Fibroblast of pulmonary artery (primary cell): ENCODE results near the gene CLIC3.
A peak's percentile ranks its signal among the peaks of the same experiment; 100 is the strongest.

Experiments
- DNase-seq: peaks from one replicate; pipeline ENCODE4 v3.0.0-alpha.2; 2010; ENCODE audit warnings: low read depth
- H3K4me3 ChIP-seq: replicated peaks from 2 replicates; pipeline ENCODE4 v1.5.1; 2011; ENCODE audit warnings: low read depth, mild to moderate bottlenecking, control low read depth, low read length, moderate library complexity
- CTCF ChIP-seq: IDR thresholded peaks from 2 replicates; pipeline ENCODE4 v1.5.1; 2011; ENCODE audit warnings: mild to moderate bottlenecking, control low read depth, low read length, inconsistent platforms; ENCODE audit errors: missing control alignments

Gene CLIC3

GRCh38 chr9:136994180-136994887, 2.0 kb downstream of the CLIC3 start:
- DNase-seq = no peak
- TF ChIP-seq CTCF = no peak
- H3K4me3 ChIP-seq = no peak overlapping the region

GRCh38 chr9:136992819-136993369, 3.5 kb downstream of the CLIC3 start:
- no peak for DNase-seq
- TF ChIP-seq CTCF = no peak
- peak overlapping the region; percentile 69 for H3K4me3 ChIP-seq

- peak; percentile 88 for DNase-seq
- peak within 1 kb of the TSS; percentile 69 for H3K4me3 ChIP-seq
- TF ChIP-seq CTCF = no peak
Observed at GRCh38 chr9:136991993-136992818, 4.2 kb downstream of the CLIC3 start, which contains the start of gene PAXX. Gene PAXX, plus strand, starts transcription at chr9:136992422. Its CDS starts 22 bp downstream, at chr9:136992444.

GRCh38 chr9:136990242-136990911, 6.0 kb downstream of the CLIC3 start:
- H3K4me3 ChIP-seq = no peak overlapping the region
- no peak for TF ChIP-seq CTCF
- no peak for DNase-seq

- no peak overlapping the region for H3K4me3 ChIP-seq
- DNase-seq = no peak
- no peak for TF ChIP-seq CTCF
Observed at GRCh38 chr9:136988872-136989271, 7.5 kb downstream of the CLIC3 start.

- H3K4me3 ChIP-seq = no peak overlapping the region
- TF ChIP-seq CTCF = no peak
- DNase-seq = no peak
Observed at GRCh38 chr9:136985853-136986252, 10.5 kb downstream of the CLIC3 start.
